Suprapubic skin (tissue), 3 donors: ENCODE measurements around the gene XRCC5.

ENCODE experiments used
- CTCF ChIP-seq, 2 donors: fragments of 200-600 bp in 1 of 2; fragments of 450-650 bp in 1 of 2; sonication (generic) in 1 of 2; IDR thresholded peaks; one replicate each; pipeline ENCODE4 v1.5.1; 2016 to 2019; ENCODE audit warnings: antibody characterized with exemption in 2 of 2, mild to moderate bottlenecking in 1 of 2, moderate library complexity in 1 of 2
- POLR2A ChIP-seq, 2 donors: fragments of 450-650 bp; IDR thresholded peaks; one replicate each; pipeline ENCODE4 v1.6.1; 2017; ENCODE audit warnings: antibody characterized with exemption in 2 of 2, mild to moderate bottlenecking in 2 of 2, moderate library complexity in 2 of 2

- TF ChIP-seq CTCF (IDR thresholded peaks at IDR 0.05) (no peak), POLR2A (IDR thresholded peaks at IDR 0.05) (no peak)
Observed at GRCh38 chr2:216160786-216161185, 51.6 kb downstream of the XRCC5 start.
